Hematopoietic multipotent progenitor cell treated with erythropoietin and hydrocortisone succinate and interleukin-3 and kit ligand, for 6 days (in vitro differentiated cells): ENCODE results near the gene ZNF275.
A peak's percentile ranks its signal among the peaks of the same experiment; 100 is the strongest.
"Not testable (repeated sequence)": the region's sequence is repeated elsewhere in the genome, so short reads cannot be mapped to it uniquely, and the experiment has no call there.

ENCODE experiments used
- DNase-seq: peaks from one replicate; pipeline ENCODE4 v3.0.0-alpha.2; 2015

Gene ZNF275, protein sequence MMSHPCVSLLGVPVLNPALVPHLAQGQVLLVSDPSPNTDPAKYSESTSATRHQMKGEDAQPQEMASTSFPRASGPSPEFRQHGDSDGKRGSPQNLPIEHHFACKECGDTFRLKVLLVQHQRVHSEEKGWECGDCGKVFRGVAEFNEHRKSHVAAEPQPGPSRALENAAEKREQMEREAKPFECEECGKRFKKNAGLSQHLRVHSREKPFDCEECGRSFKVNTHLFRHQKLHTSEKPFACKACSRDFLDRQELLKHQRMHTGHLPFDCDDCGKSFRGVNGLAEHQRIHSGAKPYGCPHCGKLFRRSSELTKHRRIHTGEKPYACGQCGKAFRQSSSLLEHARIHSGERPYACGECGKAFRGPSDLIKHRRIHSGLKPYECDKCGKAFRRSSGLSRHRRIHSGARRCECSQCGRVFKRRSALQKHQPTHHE

DNA sequence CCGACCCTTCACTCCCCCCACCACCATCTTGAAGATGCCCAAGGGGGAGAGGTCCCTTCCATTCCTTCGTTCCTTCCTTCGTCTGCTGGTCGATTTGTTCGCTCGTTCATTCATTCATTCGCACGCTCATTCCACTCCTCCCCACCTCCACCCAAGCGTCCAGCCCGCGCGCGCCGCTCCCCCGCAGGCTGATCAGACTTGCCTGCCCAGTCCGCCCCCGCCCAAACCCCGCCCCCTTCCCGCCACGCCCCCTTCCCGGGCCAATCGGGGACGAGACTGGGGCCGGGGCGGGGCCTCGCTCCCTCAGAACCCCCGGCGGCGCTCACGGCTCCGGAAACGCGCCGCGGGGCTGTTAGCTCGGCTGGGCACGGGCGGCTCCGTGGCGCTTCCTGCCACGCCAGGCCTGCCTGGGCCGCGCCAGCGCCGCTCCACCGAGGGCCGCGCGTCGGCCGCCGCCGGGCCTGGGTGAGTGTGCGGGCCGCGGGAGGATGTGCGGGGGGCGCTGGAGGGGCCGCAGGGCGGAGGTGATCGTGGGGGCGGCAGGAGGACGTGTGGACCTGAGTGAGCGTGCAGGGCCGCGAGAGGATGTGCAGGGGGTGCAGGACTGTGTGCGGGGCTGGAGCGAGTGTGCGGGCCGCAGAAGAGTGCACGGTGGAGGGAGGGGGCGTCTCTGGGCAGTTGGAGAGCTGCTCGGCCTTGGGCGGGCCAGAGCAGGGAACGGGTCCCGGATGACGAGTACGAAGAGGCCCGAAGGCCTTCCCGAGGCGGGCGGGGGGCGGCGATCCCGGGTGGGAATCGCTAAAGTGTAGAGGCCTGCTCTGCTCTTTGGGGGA is at the start of gene ZNF275:
Gene ZNF275 (plus strand): TSS at position 333 of the 833 bp plus-strand sequence. CDS start 2,527 bp downstream, outside the sequence.
- peak; percentile 90 for DNase-seq

- not testable (repeated sequence) for DNase-seq
Measured at GRCh38 chrX:153285678-153286077, 48.3 kb upstream of the ZNF275 start.

- DNase-seq: not testable (repeated sequence)
Measured at GRCh38 chrX:153288807-153289206, 45.1 kb upstream of the ZNF275 start.

DNA sequence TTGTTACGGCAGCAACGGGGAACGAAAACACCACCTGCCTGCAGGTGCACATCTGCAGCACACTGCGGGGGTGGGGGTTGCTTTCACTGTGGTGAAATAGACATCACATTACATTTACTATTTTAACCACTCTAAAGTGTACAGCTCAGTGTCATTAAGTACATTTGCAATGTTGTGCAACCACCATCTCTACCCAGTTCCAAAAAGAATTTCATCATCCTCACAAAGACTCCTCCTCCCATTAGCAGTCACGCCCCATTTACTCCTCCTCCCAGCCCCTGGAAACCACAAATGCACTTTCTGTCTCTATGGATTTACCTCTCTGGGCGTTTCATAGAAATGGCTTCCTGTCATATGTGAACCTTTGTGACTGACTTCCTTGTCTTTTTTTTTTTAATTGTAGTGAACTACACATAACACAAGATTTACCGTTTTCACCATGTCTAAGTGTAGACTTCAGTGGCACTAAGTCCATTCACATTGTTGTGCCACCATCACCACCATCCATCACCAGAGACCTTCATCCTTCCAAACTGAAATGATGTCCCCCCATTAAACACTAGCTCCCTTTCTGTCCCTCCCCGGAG is 40.4 kb upstream of the ZNF275 start:
- DNase-seq: not testable (repeated sequence)

DNA sequence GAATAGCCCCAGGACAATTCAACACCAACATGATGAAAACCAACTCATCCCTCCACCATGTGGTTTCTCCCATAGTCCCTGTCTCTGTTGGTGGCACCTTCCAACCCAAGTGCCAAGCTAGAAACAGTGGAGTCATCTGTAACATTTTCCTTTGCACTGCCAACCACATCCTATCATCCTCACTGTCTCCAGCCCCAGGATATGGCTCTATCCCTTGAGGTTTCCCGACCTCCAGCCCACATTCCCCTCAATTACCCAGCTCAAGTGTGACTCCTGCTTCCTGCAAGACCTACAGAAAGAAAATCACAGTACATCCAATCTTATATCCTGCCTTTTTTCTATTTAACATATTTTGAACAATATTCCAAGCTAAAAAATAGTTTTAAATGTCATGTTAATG is 36.6 kb upstream of the ZNF275 start:
- no peak for DNase-seq

DNA sequence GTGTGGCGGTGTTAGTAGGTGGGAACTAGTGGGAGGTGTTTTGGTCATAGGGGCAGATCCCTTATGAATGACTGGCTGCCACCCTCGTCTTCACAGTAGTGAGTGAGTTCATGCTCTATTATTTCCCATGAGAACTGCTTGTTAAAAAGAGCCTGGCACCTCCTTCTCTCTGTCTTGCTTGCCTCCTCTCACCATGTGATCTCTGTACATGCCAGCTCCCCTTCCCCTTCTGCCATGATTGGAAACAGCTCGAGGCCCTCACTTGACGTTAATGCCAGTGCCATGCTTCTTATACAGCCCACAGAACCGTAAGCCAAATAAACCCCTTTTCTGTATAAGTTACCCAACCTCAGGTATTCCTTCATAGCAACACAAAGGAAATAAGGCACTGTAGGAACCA is 34.1 kb upstream of the ZNF275 start:
- no peak for DNase-seq

- no peak for DNase-seq
Measured at GRCh38 chrX:153301746-153302145, 32.2 kb upstream of the ZNF275 start.

DNA sequence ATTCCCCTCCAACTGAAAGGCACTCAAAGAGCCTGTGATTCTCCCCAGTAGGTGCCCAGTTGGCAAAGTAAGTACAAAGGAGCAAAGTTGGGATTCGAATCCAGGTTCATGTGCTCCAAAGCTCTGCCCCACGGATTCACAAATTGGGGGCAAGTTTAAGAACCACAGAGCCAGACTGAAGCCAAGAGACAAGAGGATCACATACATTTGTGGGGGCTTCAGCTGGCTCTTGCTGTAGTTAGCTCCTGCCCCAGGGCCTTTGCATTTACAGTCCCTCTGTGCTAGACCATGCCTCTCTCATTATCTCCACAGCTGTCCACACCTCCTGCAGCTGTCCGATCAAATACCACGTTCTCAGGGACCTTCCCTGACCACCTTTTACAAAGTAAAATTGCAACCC is 31.2 kb upstream of the ZNF275 start:
- no peak for DNase-seq

- DNase-seq: no peak
Measured at GRCh38 chrX:153303276-153304262, 30.4 kb upstream of the ZNF275 start.

- DNase-seq: no peak
Measured at GRCh38 chrX:153304988-153305736, 28.8 kb upstream of the ZNF275 start.

DNA sequence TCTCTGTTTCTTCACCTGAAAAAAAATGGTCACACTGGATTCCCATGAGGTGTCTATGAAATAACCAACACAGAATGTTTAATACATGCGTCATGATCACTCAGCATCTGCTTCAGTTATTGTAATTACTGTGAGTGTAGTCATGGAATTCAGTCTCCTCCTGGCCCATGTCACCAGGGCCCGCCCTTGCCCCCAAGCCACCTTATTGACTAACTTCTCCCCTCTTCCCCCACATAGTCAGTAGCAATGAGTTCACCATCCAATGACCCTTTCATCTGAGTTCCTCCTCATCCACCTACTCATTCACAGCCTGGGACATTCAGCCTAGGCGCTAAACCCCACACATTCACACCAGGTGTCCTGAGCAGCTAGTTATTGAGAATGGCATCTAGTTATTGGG is 28.0 kb upstream of the ZNF275 start:
- DNase-seq: no peak

- DNase-seq: no peak
Measured at GRCh38 chrX:153306527-153307115, 27.3 kb upstream of the ZNF275 start.

DNA sequence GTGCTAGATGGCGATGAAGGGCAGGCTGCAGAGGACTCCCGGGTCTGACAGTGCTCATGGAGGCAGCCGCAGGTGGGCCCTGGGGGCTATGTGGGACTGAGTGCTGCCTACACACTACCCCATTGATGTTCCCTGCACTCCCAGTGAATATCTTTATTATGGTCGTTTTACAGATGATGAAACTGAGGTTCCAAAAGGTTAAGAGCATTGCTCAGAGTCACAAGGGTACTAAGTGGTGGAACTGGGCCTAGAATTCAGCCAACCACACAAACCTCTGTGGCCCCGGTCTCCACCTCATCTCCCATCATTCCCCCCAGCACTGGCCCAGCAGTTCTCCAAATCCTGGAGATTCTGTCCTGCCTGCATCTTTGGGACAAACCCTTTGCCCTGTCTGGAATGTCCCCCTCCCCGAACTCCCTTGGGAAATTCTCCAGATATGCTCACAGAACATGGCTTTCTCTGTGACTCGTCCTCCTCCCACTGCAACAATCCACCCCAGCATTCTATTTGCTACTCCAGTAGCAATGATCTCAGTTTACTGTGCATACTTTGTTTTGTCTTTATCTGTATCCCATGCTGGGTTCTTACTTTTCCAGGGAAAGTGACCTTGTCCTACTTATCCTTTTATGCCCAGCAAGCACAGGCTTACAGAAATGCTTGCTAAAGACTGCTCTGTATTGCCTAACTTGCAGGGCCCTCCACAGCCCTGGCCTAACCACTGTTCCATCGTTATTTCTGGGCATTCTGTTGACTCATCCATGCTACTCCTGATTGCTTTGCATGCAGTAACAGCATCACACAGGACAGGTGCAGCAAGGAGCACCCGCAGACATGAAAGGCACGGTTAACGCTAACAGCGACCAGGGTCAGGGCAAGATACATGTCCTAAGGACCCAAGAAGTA is 26.4 kb upstream of the ZNF275 start:
- no peak for DNase-seq

- DNase-seq: no peak
Measured at GRCh38 chrX:153310901-153311300, 23.1 kb upstream of the ZNF275 start.

DNA sequence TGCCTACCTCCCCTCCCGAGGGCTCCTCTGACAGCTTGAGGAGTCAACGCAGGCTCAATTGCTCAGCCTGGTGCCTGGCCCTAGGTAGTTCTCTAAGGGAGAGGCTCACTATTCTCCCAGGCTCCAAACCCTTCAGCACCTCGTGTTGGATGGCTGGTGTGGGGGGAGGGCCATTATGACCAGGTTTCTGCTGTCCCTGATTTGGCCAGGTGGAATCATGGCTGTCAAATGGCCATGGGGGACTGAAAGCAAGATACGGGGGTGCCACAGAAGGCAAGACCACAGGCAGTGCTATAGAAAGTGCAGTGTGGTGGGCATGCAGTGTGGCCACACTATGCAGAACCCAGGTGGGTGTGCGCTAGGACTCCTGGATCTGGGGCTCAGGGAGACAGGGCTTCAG is 21.9 kb upstream of the ZNF275 start:
- DNase-seq: no peak

DNA sequence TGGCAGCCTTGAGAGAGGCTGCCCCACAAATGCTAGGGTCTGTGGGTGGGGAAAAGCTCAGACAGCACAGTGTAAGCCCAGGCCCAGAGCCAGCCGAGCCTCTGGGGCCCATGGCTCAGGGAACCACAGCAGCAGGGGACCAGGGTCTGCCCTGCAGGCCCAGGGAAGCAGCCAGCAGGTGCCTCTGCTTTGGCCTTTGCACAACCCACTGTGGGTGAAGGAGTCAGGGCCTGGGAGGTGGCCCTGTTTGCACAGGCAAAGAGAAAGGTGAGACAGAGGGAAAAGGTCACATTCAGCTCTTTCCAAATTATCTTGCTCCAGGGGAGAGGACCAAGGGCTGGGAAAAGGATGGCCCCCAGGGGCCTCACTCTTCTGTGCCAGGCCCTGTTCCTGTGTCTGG is 21.1 kb upstream of the ZNF275 start:
- no peak for DNase-seq

DNA sequence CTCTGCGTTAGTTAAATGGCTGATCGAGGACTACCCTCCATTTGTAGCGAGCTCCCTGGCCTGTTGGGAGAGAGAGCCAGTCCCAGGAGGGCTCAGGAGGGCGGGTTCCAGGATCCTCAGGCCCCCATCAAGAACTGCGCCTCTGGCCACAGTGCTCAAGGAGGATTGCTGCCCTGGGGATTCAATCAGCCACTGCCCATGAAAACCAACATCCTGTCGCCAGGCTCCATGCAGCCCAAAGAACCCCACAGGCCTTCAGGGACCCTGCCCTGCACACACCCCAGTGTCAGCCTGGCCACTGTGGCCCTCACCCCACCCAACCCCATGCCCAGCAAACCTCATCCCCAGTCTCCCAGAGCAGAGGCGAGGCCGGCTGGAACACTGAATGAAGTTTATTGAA is 16.6 kb upstream of the ZNF275 start:
- no peak for DNase-seq

DNA sequence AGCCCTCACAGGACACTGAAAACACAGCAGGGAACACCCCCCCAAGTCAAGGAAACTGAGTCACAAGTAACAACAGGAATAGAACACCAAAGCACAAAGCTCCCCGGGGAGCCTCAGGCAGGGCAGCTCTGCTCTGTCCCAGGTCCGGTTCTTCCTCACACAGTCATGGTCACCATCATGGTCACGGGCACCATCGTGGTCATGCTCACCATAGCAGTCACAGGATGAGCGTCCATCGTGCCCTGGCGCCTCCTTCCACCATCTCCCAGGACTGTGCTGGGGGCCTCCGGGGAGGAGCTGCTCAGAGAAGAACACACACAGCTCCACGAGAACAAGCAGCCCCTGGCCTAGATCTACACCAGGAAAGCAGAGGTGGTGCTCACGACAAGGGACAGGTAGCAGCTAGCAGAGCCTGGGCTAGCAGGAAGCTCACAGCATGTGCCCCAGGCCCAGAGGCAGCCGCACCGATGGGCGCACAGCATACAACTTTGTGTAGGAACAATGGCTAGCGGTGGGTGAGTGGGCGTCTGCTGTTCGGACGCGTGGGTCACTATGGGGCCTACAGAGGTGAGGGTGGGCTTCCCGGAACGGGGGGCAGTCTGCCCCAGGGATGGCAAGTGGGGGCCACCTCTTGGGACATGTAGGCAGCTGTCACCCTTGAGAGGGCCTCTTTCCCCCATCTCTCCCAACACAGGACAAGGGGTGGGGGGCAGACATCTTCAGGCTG is 15.8 kb upstream of the ZNF275 start:
- no peak for DNase-seq

- DNase-seq: no peak
Measured at GRCh38 chrX:153318811-153319210, 15.1 kb upstream of the ZNF275 start.
